ENCODE measurements around the gene TPRG1.

Gene TPRG1

GRCh38 chr3:189160519-189161309 is 11.1 kb upstream of the TPRG1 start:
- H3K4me3 ChIP-seq (ENCODE audit: control insufficient read depth in 1 of 7, extremely low read depth in 1 of 7, insufficient read depth in 4 of 7, low read depth in 2 of 7, low read length in 6 of 7) = no peak overlapping the region
- DNase-seq = no peak
- no peaks in the 10 kb centered on the region for H3K9me3 ChIP-seq (ENCODE audit: control extremely low read depth in 1 of 5, control insufficient read depth in 4 of 5, insufficient read depth in 2 of 5, low read depth in 1 of 5, low read length in 4 of 5)
- 100% methylated on average over 4 of the region's 8 CpGs for WGBS (ENCODE audit: insufficient coverage)
- ChIA-PET POLR2A (no interaction called here), CTCF (no interaction called here)
- H3K4me1 ChIP-seq (ENCODE audit: control extremely low read depth in 1 of 4, control insufficient read depth in 4 of 4, insufficient read depth in 4 of 4, low read length in 3 of 4) = no peaks in the 10 kb centered on the region
- H3K27me3 ChIP-seq (replicated peaks in 2 of 5; ENCODE audit: control insufficient read depth in 4 of 5, insufficient read depth in 5 of 5, low read length in 4 of 5) = peaks cover 0 to 2% (median 0%) of the 10 kb centered on the region in 5 experiments
- no peak overlapping the region for H3K27ac ChIP-seq (ENCODE audit: insufficient read depth in 1 of 2, low read depth in 1 of 2, low read length in 2 of 2, poor library complexity in 1 of 2, severe bottlenecking in 2 of 2)
- H3K36me3 ChIP-seq (ENCODE audit: control insufficient read depth in 4 of 4, insufficient read depth in 4 of 4, low read length in 3 of 4) = no peaks in the 10 kb centered on the region

DNA sequence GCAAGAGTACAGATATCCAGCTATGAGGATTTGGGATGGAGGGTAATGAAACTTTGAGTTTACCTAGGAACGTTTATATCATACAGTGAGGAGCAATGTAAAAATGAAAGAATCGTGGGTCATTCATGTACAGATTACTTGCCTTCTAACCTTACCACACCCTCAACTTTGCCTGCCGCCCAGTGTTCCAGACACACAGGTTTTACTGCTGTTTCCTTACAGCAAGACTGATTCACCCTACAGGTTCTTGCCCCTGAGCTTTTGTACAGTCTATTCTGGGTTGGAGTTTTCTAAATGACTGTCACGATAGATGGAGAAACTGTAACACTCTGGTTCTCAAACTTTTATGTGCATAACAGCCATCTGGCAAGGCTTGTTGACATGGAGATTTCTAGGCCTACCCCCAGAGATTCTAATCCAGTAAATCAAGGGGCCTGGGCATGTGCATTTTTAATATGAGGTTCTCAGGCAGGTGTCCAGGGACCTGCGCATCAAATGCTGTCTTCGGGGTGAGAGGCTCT is 6.6 kb upstream of the TPRG1 start:
- ChIA-PET POLR2A (no interaction called here), CTCF (no interaction called here)
- Histone ChIP-seq H3K27me3 (replicated peaks in 2 of 5; ENCODE audit: control insufficient read depth in 4 of 5, insufficient read depth in 5 of 5, low read length in 4 of 5) (no peaks in the 10 kb centered on the region), H3K4me3 (ENCODE audit: control insufficient read depth in 1 of 7, extremely low read depth in 1 of 7, insufficient read depth in 4 of 7, low read depth in 2 of 7, low read length in 6 of 7) (no peak overlapping the region), H3K27ac (ENCODE audit: insufficient read depth in 1 of 2, low read depth in 1 of 2, low read length in 2 of 2, poor library complexity in 1 of 2, severe bottlenecking in 2 of 2) (no peak overlapping the region), H3K9me3 (ENCODE audit: control extremely low read depth in 1 of 5, control insufficient read depth in 4 of 5, insufficient read depth in 2 of 5, low read depth in 1 of 5, low read length in 4 of 5) (no peaks in the 10 kb centered on the region), H3K36me3 (ENCODE audit: control insufficient read depth in 4 of 4, insufficient read depth in 4 of 4, low read length in 3 of 4) (no peaks in the 10 kb centered on the region), H3K4me1 (ENCODE audit: control extremely low read depth in 1 of 4, control insufficient read depth in 4 of 4, insufficient read depth in 4 of 4, low read length in 3 of 4) (no peaks in the 10 kb centered on the region)
- DNase-seq = no peak
- 100% methylated on average over 6 of the region's 6 CpGs for whole genome bisulfite sequencing (ENCODE audit: insufficient coverage)

GRCh38 chr3:189166321-189166720 is 5.5 kb upstream of the TPRG1 start:
- Histone ChIP-seq H3K9me3 (ENCODE audit: control extremely low read depth in 1 of 5, control insufficient read depth in 4 of 5, insufficient read depth in 2 of 5, low read depth in 1 of 5, low read length in 4 of 5) (no peaks in the 10 kb centered on the region), H3K27ac (ENCODE audit: insufficient read depth in 1 of 2, low read depth in 1 of 2, low read length in 2 of 2, poor library complexity in 1 of 2, severe bottlenecking in 2 of 2) (no peak overlapping the region), H3K4me1 (ENCODE audit: control extremely low read depth in 1 of 4, control insufficient read depth in 4 of 4, insufficient read depth in 4 of 4, low read length in 3 of 4) (no peaks in the 10 kb centered on the region), H3K27me3 (replicated peaks in 2 of 5; ENCODE audit: control insufficient read depth in 4 of 5, insufficient read depth in 5 of 5, low read length in 4 of 5) (no peaks in the 10 kb centered on the region), H3K36me3 (ENCODE audit: control insufficient read depth in 4 of 4, insufficient read depth in 4 of 4, low read length in 3 of 4) (no peaks in the 10 kb centered on the region), H3K4me3 (ENCODE audit: control insufficient read depth in 1 of 7, extremely low read depth in 1 of 7, insufficient read depth in 4 of 7, low read depth in 2 of 7, low read length in 6 of 7) (no peak overlapping the region)
- CTCF ChIA-PET = no interaction called here
- POLR2A ChIA-PET = no interaction called here
- WGBS (ENCODE audit: insufficient coverage) = 95% methylated on average over 4 of the region's 5 CpGs
- no peak for DNase-seq

- WGBS (ENCODE audit: insufficient coverage) = 76% methylated on average over 3 of the region's 5 CpGs
- no peaks in the 10 kb centered on the region for H3K9me3 ChIP-seq (ENCODE audit: control extremely low read depth in 1 of 5, control insufficient read depth in 4 of 5, insufficient read depth in 2 of 5, low read depth in 1 of 5, low read length in 4 of 5)
- no peak for DNase-seq
- POLR2A ChIA-PET = no interaction called here
- no peak overlapping the region for H3K4me3 ChIP-seq (ENCODE audit: control insufficient read depth in 1 of 7, extremely low read depth in 1 of 7, insufficient read depth in 4 of 7, low read depth in 2 of 7, low read length in 6 of 7)
- no peaks in the 10 kb centered on the region for H3K36me3 ChIP-seq (ENCODE audit: control insufficient read depth in 4 of 4, insufficient read depth in 4 of 4, low read length in 3 of 4)
- H3K27me3 ChIP-seq (replicated peaks in 2 of 5; ENCODE audit: control insufficient read depth in 4 of 5, insufficient read depth in 5 of 5, low read length in 4 of 5) = no peaks in the 10 kb centered on the region
- no peaks in the 10 kb centered on the region for H3K4me1 ChIP-seq (ENCODE audit: control extremely low read depth in 1 of 4, control insufficient read depth in 4 of 4, insufficient read depth in 4 of 4, low read length in 3 of 4)
- H3K27ac ChIP-seq (ENCODE audit: insufficient read depth in 1 of 2, low read depth in 1 of 2, low read length in 2 of 2, poor library complexity in 1 of 2, severe bottlenecking in 2 of 2) = no peak overlapping the region
- CTCF ChIA-PET = interaction anchor here (1.0 kb wide), 1 partner anchor 1427 kb away, joined by 3 read pairs; no protein-coding TSS in a partner anchor
These were observed 4.6 kb upstream of the TPRG1 start for GRCh38 chr3:189167027-189167766.

GRCh38 chr3:189168711-189169110 is 3.1 kb upstream of the TPRG1 start:
- no peak for DNase-seq
- no peaks in the 10 kb centered on the region for H3K36me3 ChIP-seq (ENCODE audit: control insufficient read depth in 4 of 4, insufficient read depth in 4 of 4, low read length in 3 of 4)
- H3K4me3 ChIP-seq (ENCODE audit: control insufficient read depth in 1 of 7, extremely low read depth in 1 of 7, insufficient read depth in 4 of 7, low read depth in 2 of 7, low read length in 6 of 7) = no peak overlapping the region
- no peaks in the 10 kb centered on the region for H3K4me1 ChIP-seq (ENCODE audit: control extremely low read depth in 1 of 4, control insufficient read depth in 4 of 4, insufficient read depth in 4 of 4, low read length in 3 of 4)
- ChIA-PET CTCF (no interaction called here), POLR2A (interaction anchor here (1.0 kb wide), 1 partner anchor 13 kb away, joined by 3 read pairs; no protein-coding TSS in a partner anchor)
- no CpG with 5 or more reads among the region's 1 CpG for WGBS (ENCODE audit: insufficient coverage)
- no peak overlapping the region for H3K27ac ChIP-seq (ENCODE audit: insufficient read depth in 1 of 2, low read depth in 1 of 2, low read length in 2 of 2, poor library complexity in 1 of 2, severe bottlenecking in 2 of 2)
- no peaks in the 10 kb centered on the region for H3K27me3 ChIP-seq (replicated peaks in 2 of 5; ENCODE audit: control insufficient read depth in 4 of 5, insufficient read depth in 5 of 5, low read length in 4 of 5)
- H3K9me3 ChIP-seq (ENCODE audit: control extremely low read depth in 1 of 5, control insufficient read depth in 4 of 5, insufficient read depth in 2 of 5, low read depth in 1 of 5, low read length in 4 of 5) = no peaks in the 10 kb centered on the region

- no peaks in the 10 kb centered on the region for H3K36me3 ChIP-seq (ENCODE audit: control insufficient read depth in 4 of 4, insufficient read depth in 4 of 4, low read length in 3 of 4)
- no peak overlapping the region for H3K4me3 ChIP-seq (ENCODE audit: control insufficient read depth in 1 of 7, extremely low read depth in 1 of 7, insufficient read depth in 4 of 7, low read depth in 2 of 7, low read length in 6 of 7)
- POLR2A ChIA-PET = no interaction called here
- WGBS (ENCODE audit: insufficient coverage) = 93% methylated on average over 5 of the region's 6 CpGs
- H3K9me3 ChIP-seq (ENCODE audit: control extremely low read depth in 1 of 5, control insufficient read depth in 4 of 5, insufficient read depth in 2 of 5, low read depth in 1 of 5, low read length in 4 of 5) = no peaks in the 10 kb centered on the region
- DNase-seq = no peak
- H3K4me1 ChIP-seq (ENCODE audit: control extremely low read depth in 1 of 4, control insufficient read depth in 4 of 4, insufficient read depth in 4 of 4, low read length in 3 of 4) = no peaks in the 10 kb centered on the region
- no peaks in the 10 kb centered on the region for H3K27me3 ChIP-seq (replicated peaks in 2 of 5; ENCODE audit: control insufficient read depth in 4 of 5, insufficient read depth in 5 of 5, low read length in 4 of 5)
- CTCF ChIA-PET = interaction anchor here (1.2 kb wide), 1 partner anchor 21 kb away, joined by 3 read pairs; no protein-coding TSS in a partner anchor
- no peak overlapping the region for H3K27ac ChIP-seq (ENCODE audit: insufficient read depth in 1 of 2, low read depth in 1 of 2, low read length in 2 of 2, poor library complexity in 1 of 2, severe bottlenecking in 2 of 2)
These were observed 2.0 kb upstream of the TPRG1 start for GRCh38 chr3:189169728-189170127.

- no peak for DNase-seq
- WGBS (ENCODE audit: insufficient coverage) = 81% methylated on average over 5 of the region's 7 CpGs
- POLR2A ChIA-PET = no interaction called here
These were observed 1.2 kb upstream of the TPRG1 start for GRCh38 chr3:189170559-189170958.

More at GRCh38 chr3:189170559-189170958, 1.2 kb upstream of the TPRG1 start:
- H3K36me3 ChIP-seq (ENCODE audit: control insufficient read depth in 4 of 4, insufficient read depth in 4 of 4, low read length in 3 of 4) = no peaks in the 10 kb centered on the region
- H3K9me3 ChIP-seq (ENCODE audit: control extremely low read depth in 1 of 5, control insufficient read depth in 4 of 5, insufficient read depth in 2 of 5, low read depth in 1 of 5, low read length in 4 of 5) = no peaks in the 10 kb centered on the region
- no peaks in the 10 kb centered on the region for H3K27me3 ChIP-seq (replicated peaks in 2 of 5; ENCODE audit: control insufficient read depth in 4 of 5, insufficient read depth in 5 of 5, low read length in 4 of 5)
- no peak overlapping the region for H3K27ac ChIP-seq (ENCODE audit: insufficient read depth in 1 of 2, low read depth in 1 of 2, low read length in 2 of 2, poor library complexity in 1 of 2, severe bottlenecking in 2 of 2)
- H3K4me1 ChIP-seq (ENCODE audit: control extremely low read depth in 1 of 4, control insufficient read depth in 4 of 4, insufficient read depth in 4 of 4, low read length in 3 of 4) = no peaks in the 10 kb centered on the region
- no peak overlapping the region for H3K4me3 ChIP-seq (ENCODE audit: control insufficient read depth in 1 of 7, extremely low read depth in 1 of 7, insufficient read depth in 4 of 7, low read depth in 2 of 7, low read length in 6 of 7)
- CTCF ChIA-PET = interaction anchor here (1.2 kb wide), 1 partner anchor 22 kb away, joined by 3 read pairs; no protein-coding TSS in a partner anchor
